HG03442 (cell line): ENCODE data around the gene RAET1E.
"Not testable (repeated sequence)": the region's sequence is repeated elsewhere in the genome, so short reads cannot be mapped to it uniquely, and the experiment has no call there.

Experiments used
- ATAC-seq: cut with Tn5 transposase; IDR thresholded peaks from one replicate; pipeline ENCODE4 v1.9.1; 2021; ENCODE audit warnings: mild to moderate bottlenecking, moderate library complexity; ENCODE audit not compliant: unreplicated experiment

Gene RAET1E

DNA sequence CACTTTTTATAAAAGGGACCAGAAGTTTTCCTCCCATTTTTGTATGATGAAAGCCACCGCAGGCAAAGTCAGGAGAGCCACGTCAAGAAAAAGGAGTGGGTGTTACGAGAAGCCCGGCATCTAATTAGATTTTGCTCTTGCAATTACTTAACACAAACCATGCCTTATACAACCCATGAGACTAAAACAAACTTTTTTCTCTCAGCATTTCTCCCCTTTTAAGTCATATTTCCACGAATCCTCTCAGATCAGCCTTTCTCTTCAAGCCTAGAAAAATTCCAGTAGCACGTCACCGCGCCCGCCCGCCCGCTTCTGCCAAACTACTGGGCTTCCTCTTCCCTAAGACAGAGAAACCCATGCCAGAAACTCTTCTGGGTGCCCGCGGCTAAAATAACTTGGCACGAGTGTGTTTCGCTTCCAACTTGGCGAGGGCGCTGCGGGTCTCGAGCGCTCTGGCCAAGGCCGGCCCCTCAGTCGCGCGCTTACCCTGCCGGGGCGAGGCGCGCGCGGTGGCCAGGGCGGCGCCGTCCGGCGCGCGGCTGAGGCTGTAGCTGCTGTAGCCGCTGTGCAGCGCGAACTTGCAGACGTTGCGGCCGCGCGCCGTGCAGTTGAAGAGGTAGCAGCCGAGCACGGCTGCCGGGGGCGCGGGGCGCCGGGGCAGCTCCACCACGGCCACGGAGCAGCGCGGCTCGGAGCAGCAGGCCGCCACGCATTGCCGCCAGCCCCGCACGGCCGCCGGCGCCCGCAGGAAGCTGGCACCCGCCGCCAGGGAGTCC lies 34.8 kb downstream of the RAET1E start:
- ATAC-seq, result peak; percentile 33

DNA sequence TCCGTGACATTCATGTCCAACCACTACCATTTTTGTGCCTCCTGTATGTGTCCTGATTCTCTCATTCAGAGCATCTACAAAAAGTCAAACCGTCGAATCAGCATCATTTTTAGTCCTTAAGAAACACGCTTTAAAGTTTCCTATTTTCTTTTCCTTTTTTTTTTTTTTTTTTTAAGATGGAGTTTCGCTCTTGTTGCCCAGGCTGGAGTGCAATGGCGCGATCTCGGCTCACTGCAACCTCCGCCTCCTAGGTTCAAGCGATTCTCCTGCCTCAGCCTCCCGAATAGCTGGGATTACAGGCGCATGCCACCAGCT lies 35.5 kb downstream of the RAET1E start:
- ATAC-seq, result not testable (repeated sequence)

- no peak for ATAC-seq
Observed at GRCh38 chr6:149861603-149862423, 36.1 kb downstream of the RAET1E start.

DNA sequence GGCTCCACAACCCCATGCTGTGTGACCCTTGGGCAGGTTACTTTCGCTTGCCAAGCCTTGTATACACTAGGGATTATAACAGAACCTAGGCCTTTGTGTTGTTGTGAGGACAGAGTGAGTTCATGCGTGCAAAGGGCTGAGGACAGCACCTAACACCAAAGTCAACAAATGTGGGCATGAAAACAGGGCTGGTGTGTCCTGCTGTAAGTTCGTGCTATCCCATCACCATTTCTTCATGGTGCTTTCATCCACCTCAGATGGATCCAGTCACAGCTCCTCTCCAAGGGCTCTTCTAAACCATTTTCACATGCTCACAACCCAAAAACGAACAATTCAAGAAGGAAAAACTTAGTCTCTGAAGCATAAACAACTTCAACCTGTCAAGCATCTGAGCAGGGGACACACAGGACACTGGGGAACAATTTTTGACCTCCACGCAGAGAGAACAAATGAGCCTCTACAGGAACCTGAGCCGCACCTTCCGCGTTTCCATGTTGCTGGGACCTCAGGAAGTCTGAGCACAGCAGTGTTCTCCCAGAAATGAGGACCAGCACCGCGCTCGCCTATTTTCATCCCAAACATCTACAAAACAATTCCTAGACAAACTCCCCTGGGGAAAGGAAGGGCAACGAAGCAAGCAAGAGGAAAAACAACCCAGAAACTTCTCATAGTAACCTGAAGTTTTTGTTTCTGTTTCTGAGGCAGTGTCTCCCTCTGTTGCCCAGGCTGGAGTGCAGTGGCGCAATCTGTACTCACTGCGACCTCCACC lies 36.9 kb downstream of the RAET1E start:
- no peak for ATAC-seq

- ATAC-seq, result no peak
Observed at GRCh38 chr6:149860513-149860833, 37.4 kb downstream of the RAET1E start.

- ATAC-seq, result no peak
Observed at GRCh38 chr6:149859938-149860337, 38.0 kb downstream of the RAET1E start.

DNA sequence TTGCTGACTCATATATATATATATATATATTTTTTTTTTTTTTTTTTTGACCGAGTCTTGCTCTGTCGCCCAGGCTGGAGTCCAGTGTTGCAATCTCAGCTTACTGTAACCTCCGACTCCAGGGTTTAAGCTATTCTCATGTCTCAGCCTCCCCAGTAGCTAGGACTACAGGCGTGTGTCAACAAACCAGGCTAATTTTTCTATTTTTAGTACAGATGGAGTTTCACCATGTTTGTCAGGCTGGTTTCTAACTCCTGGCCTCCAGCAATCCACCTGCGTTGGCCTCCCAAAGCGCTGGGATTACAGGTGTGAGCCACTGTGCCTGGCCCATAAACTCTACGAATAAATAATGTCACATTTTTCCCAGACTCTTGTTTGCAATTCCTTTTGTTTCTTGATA lies 38.5 kb downstream of the RAET1E start:
- ATAC-seq, result no peak

DNA sequence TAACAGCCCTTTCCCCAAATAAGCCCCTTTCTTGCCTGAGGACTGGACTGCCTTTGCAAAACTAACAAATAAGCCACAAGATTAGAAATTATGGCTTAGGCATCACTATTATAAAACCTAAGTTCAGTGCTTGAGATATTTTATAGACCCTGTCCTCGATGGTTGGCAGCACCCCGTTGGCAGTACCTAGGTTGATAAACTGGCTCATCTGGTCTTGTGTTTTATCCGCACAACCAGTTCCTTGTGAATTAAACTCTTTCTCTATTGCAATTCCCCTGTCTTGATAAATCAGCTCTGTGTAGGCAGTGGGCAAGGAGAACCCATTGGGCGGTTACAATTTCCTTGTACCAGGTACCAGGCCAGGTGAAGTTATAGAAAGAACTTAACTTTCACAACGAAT lies 40.4 kb downstream of the RAET1E start:
- ATAC-seq, result no peak

DNA sequence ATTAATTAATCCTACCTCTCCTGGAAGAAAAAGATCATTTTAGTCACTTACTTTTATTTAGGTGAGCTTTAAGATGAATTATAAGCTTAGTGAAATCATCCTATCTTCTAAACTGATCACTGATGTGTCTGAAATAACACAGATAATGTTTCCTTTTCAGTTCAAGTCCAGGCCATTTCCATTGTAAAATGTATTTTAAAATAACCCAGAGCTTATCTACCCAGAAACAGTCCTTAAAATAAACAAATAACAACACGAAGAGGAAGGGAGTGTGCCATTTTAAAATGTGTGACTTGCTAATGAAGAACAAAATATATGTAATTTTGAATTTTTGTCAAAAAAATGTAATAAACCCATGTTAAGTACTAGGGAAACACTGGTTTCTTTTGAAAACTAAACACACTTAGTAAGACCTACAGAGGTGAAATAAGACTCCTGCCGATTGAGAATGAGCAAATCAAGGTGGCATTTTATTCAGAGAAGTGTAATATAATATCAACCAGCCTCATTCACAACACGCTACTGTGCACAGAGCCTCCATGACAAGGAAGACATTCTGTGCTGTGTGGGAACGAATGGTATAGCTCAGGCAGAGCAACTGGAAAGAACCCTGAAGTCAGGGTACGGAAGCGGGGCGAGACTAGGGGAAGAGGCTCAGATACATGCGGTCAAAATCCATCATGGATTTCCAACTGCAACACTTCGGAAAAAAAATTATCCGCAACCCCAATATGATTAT lies 41.5 kb downstream of the RAET1E start:
- ATAC-seq, result no peak

DNA sequence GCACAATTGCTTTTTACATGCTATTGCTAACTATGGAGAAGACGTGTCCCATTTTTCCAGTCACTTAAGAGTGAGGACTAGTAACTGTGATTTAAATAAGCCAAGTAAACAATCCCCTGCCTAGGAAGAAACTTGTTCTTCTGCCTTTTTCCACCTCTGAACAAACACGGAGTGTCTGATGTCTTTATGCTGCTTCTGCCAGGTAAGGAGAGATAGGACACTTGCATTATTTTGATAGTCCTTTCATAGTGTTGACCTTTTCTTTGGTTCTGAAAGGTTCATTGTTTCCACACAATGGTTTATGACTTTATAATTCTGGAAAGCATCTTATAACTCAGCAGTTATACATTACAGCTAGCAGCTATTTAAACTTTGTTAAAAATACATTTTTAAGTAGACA lies 42.2 kb downstream of the RAET1E start:
- ATAC-seq, result no peak

- no peak for ATAC-seq
Observed at GRCh38 chr6:149855040-149855654, 42.8 kb downstream of the RAET1E start.

- ATAC-seq, result no peak
Observed at GRCh38 chr6:149854532-149854931, 43.4 kb downstream of the RAET1E start.

DNA sequence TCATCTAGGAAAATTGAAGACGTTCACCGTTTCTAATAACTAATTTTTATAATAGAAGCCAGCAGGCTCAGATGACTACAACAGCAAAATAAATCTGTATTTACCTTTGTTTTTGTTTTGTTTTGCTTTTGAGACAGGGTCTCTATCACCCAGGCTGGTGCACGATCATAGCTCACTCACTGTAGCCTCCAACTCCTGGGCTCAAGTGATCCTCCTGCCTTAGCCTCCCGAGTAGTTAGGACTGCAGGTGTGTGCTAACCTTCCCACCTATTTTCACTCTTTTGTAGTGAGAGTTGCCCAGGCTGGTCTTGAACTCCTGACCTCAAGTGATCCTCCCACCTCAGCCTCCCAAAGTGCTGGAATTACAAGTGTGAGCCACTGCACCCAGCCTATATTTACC lies 43.9 kb downstream of the RAET1E start:
- ATAC-seq, result not testable (repeated sequence)

DNA sequence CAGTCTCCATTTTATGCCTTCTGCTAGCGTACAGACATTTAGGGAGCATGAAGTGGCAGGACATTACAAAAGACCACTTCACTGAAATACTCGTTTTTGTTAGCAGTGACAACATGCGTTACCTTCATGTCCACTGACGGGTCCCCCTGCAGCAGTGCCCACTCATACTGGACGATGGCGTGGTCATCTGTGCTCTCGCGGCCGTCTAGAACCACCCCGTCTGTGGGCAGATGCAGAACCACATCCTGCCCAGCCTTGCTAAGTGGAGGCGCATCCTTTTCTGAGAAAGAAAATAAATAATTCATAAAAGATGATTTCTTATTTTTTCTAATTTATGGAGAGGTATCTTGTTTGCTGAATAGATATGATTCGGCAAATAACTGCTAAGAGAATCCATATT lies 45.0 kb downstream of the RAET1E start:
- ATAC-seq, result no peak

DNA sequence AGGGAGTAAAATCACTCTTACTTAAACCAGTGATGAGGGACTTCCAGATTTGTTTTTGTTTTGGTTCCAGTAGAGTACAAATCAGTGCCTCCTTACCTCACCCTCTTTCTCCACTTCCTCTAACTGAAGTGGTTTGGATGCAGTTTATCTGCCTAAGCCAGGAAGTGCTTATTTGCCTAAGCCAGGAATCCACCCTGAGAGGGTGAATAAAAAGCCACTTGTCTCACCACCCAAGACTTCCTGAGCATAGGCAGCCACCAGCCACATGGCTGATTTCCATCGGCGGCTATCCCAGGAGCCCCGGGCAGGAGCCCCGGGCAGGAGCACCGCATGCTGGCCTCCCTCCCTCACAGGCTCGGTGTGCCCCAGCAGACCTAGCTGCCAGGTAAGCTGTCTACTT lies 45.7 kb downstream of the RAET1E start:
- peak; percentile 69 for ATAC-seq

- peak; percentile 9 for ATAC-seq
Observed at GRCh38 chr6:149851461-149852110, 46.3 kb downstream of the RAET1E start.

DNA sequence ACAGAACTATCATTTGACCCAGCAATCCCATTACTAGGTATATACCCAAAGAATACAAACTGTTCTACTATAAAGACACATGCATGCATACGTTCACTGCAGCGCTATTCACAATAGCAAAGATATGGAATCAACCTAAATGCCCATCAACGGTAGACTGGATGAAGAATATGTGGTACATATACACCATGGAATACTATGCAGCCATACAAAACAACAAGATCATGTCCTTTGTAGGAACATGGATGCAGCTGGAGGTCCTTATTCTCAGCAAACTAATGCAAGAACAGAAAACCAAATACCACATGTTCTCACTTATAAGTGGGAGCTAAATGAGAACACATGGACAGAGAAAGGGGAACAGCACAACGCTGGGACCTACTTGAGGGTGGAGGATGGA lies 49.6 kb downstream of the RAET1E start:
- not testable (repeated sequence) for ATAC-seq
